ENCODE data around the gene KIN.
"Not testable (repeated sequence)": the region's sequence is repeated elsewhere in the genome, so short reads cannot be mapped to it uniquely, and the experiment has no call there.

KIN gene

DNA sequence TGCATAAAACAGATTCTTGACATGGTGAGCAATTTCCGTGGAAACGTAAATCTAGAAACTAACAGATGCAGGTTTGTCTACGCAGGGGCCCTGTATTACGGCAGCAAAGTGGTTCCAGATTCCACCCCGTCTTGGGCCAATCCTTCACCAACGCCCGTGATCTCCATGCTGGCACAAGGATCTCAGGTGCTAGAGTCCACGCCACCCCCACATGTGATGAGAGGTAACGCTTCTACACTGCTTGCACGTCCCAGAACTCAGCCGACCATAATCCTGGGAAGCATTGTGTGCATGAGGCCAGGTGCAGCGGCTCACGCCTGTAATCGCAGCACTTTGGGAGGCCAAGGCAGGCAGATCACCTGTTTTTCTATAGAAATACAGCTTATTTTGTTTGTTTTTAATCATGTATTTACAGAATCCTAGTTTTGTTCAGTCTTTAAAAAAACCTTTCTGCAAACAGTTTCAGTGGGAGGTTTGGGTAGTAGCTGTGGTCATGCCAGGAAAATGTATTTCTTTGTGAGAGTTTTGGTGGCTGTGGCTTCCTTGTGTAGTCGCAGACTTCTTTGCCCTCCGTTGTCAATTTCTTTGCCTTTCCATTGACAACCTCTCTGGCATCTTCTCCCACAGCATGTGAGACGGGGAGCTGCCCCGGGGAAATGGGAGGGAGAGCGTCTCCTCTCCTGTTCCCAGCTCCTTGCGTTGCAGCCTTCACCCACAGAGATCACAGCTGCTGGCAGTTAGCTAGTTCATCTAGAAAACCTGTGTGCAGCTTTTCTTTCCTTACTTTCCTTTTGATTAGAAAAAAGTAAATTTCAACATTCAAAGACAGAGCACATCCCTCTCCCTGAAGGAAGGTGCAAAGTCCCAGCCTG lies 49.0 kb downstream of the KIN start:
- H3K4me3 ChIP-seq (ENCODE audit: low read length) = no peak overlapping the region
- no peak for DNase-seq (ENCODE audit: low read depth)
- TF ChIP-seq, protein P1, sequence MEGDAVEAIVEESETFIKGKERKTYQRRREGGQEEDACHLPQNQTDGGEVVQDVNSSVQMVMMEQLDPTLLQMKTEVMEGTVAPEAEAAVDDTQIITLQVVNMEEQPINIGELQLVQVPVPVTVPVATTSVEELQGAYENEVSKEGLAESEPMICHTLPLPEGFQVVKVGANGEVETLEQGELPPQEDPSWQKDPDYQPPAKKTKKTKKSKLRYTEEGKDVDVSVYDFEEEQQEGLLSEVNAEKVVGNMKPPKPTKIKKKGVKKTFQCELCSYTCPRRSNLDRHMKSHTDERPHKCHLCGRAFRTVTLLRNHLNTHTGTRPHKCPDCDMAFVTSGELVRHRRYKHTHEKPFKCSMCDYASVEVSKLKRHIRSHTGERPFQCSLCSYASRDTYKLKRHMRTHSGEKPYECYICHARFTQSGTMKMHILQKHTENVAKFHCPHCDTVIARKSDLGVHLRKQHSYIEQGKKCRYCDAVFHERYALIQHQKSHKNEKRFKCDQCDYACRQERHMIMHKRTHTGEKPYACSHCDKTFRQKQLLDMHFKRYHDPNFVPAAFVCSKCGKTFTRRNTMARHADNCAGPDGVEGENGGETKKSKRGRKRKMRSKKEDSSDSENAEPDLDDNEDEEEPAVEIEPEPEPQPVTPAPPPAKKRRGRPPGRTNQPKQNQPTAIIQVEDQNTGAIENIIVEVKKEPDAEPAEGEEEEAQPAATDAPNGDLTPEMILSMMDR (conservative IDR thresholded peaks at IDR 0.05; ENCODE audit: low read length) = no peak

DNA sequence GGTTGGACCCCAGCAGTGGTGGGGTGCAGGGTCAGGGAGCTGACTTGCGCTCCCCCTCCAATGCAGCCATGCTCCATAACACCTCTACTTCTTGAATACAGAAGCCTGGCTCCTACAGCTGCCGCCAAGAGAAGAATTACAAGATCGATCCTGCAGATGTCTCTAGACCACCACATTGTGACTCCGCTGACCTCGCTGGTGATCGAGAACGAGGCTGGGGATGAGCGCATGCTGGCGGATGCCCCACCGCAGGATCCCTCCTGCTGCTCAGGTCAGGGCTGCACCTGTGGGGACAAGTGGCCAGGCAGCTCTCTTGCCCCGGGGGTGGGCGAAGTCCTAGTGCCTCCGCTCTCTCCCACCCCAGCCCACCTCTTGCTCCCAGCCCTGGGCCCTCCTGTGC lies 53.0 kb downstream of the KIN start:
- DNase-seq (ENCODE audit: low read depth) = no peak
- TF ChIP-seq, protein P1 (conservative IDR thresholded peaks at IDR 0.05; ENCODE audit: low read length) = no peak

DNA sequence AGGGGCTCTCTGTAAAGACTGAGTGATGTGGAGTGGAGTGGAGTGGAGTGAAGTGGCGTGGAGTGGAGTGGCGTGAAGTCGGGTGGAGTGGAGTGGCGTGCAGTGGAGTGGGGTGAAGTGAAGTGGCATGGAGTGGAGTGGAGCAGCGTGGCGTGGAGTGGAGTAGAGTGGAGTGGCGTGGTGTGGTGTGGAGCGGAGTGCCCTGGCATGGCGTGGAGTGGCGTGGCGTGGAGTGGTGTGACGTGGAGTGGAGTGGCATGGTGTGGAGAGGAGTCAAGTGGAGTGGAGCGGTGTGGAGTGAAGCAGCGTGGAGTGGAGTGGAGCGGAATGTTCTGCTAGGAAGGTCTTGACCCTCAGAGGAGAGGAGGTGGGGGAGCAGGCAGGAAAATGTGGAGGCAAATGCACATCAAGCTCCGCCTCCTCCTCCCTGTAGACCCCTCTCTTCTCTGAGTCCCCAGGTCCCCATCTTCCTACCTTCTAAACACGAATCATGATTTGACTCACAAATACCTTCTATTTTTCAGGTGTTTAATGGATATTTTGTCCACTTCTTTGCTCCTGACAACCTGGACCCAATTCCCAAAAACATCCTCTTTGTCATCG lies 64.8 kb downstream of the KIN start:
- no peak for DNase-seq (ENCODE audit: low read depth)
- H3K4me3 ChIP-seq (ENCODE audit: low read length) = no peak overlapping the region
- TF ChIP-seq, protein P1 (conservative IDR thresholded peaks at IDR 0.05; ENCODE audit: low read length) = no peak

More for the DNA sequence above, 53.0 kb downstream of the KIN start:
- H3K4me3 ChIP-seq (ENCODE audit: low read length) = no peak overlapping the region

DNA sequence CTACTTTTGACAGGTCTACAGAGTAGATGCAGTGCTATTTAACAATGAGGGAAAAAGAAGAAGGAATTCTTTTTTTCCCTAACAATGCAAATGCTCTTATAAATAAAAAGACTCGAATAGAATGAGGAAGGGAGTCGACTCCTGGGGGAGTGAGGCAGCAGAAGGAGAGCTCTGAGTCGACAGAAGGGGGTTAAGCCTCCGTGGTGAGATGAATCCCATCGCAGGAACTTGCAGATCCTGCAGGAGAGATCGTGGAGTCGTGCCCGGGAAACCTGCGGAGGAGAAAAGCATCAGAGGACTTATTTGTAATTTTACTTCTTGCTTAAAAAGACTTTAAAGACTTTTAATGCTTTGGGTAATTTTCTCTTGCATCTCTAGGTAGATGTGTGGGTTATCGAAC lies 67.3 kb downstream of the KIN start:
- TF ChIP-seq, protein P1 (conservative IDR thresholded peaks at IDR 0.05; ENCODE audit: low read length) = no peak
- DNase-seq (ENCODE audit: low read depth) = no peak
- no peak overlapping the region for H3K4me3 ChIP-seq (ENCODE audit: low read length)

DNA sequence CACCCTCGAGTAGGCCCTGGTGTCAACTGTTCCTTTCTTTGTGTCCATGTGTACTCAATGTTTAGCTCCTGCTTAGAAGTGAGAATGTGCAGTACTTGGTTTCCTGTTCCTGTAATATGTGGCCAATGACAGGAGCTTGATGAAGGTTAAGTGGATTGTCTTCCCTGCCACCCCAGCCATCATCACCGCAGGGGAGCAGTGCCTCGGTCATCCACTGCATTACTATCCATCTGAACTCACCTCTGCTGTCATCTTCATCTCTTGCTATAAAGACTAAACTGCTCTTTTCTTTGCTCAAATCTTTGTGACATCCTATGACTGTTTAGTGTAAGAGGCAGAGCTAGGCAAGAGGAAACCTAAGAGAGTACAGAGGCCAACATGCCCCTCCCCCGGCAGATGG lies 69.1 kb downstream of the KIN start:
- no peak for DNase-seq (ENCODE audit: low read depth)
- no peak overlapping the region for H3K4me3 ChIP-seq (ENCODE audit: low read length)
- TF ChIP-seq, protein P1 (conservative IDR thresholded peaks at IDR 0.05; ENCODE audit: low read length) = no peak

DNA sequence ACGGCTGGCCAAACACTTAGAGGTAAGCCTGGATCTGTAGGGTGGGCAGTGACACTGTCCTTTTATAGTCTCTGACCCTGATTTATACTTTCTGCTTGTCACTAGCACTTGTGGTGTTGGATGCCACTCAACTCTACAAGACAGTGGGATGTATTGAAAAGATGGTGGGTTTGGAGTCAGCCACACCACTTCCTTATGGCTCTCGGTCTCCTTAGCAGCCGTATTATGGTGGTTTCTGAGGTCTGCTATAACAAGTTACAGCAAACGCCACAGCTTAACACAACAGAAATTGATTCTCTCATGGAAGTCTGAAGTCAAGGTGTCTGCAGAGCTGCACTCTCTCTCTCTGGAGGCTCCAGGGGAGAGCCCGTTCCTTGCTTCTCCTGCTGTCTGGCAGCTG lies 70.0 kb downstream of the KIN start:
- no peak for DNase-seq (ENCODE audit: low read depth)
- TF ChIP-seq, protein P1 (conservative IDR thresholded peaks at IDR 0.05; ENCODE audit: low read length) = no peak
- H3K4me3 ChIP-seq (ENCODE audit: low read length) = no peak overlapping the region

DNA sequence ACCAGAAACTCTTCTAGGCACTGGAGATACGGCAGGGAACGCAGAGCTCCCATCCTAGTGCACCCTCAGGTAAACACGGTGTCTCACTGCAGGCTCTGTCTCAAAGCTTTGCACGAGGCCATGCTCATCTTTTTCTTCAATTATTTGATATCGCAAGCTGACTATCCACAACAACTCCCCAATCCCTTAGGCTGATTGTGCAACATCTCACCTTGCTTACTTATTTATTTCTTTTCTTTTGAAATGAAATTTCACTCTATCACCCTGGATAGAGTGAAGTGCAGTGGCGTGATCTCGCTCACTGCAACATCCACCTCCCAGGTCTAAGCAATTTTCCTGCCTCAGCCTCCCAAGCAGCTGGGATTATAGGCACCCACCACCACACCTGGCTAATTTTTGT lies 72.3 kb downstream of the KIN start:
- no peak for DNase-seq (ENCODE audit: low read depth)
- no peak overlapping the region for H3K4me3 ChIP-seq (ENCODE audit: low read length)
- TF ChIP-seq, protein P1 (conservative IDR thresholded peaks at IDR 0.05; ENCODE audit: low read length) = no peak

DNA sequence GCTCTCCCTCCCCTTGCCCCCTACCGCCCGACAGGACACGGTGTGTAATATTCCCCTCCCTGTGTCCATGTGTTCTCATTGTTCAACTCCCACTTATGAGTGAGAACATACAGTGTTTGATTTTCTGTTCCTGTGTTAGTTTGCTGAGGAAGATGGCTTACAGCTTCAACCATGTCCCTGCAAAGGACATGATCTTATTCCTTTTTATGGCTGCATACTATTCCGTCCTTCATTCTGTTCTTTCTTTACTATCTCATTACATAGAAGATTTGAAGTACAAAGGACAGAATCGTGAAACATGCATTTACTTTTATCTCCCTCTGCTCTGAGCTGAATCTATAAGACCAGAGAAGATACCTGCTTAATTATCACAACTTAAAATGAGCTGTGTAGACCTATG lies 76.7 kb downstream of the KIN start:
- H3K4me3 ChIP-seq (ENCODE audit: low read length); DNase-seq (ENCODE audit: low read depth): not testable (repeated sequence)
